ENCODE measurements around the gene PCNA. TPM values are rescaled to one million over a fixed set of nuclear protein-coding genes. Genes with fewer than 3 reads are reported as not detected.

Gene PCNA
- polyA plus RNA-seq (2012; ENCODE audit: missing spikeins), result 449 TPM

DNA sequence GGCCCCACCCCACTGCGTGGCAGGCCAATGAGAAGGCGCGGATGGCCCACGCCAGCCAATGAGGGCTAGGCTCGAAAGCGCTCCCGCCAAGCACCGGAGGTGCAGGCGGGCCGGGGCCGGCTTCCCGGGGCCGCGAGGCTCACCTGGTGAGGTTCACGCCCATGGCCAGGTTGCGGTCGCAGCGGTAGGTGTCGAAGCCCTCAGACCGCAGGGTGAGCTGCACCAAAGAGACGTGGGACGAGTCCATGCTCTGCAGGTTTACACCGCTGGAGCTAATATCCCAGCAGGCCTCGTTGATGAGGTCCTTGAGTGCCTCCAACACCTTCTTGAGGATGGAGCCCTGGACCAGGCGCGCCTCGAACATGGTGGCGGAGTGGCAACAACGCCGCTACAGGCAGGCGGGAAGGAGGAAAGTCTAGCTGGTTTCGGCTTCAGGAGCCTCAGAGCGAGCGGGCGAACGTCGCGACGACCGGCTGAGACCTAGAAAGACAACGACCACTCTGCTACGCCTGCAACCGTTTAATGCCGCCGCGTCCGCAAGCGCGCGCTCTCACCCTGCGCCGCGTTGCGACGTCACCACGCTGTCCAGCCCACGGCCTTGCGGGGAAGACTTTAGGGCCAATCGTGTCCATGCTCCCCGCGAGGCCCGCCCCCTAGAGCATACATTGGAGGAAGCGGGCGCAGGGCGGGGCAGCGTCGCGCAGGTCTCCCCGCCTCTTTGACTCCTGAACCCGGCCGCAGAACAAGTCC, at the start of gene PCNA:
PCNA (minus strand) TSS at position 524 of the 750 bp plus-strand sequence; CDS start at position 364, 160 bp downstream.
- FAIRE-seq, result peak; percentile 99
- DNase-seq (ENCODE audit: insufficient read length), result peak; percentile 94
- TF ChIP-seq POLR2AphosphoS5 (IDR thresholded peaks at IDR 0.05; ENCODE audit: low read depth, low read length), result peak; percentile 99
- peak; percentile 99 for TF ChIP-seq POLR2A (IDR thresholded peaks at IDR 0.05; ENCODE audit: low read depth, low read length)
- peak; percentile 97 for TF ChIP-seq TAF1 (IDR thresholded peaks at IDR 0.05; ENCODE audit: borderline replicate concordance, low read depth, low read length)

DNA sequence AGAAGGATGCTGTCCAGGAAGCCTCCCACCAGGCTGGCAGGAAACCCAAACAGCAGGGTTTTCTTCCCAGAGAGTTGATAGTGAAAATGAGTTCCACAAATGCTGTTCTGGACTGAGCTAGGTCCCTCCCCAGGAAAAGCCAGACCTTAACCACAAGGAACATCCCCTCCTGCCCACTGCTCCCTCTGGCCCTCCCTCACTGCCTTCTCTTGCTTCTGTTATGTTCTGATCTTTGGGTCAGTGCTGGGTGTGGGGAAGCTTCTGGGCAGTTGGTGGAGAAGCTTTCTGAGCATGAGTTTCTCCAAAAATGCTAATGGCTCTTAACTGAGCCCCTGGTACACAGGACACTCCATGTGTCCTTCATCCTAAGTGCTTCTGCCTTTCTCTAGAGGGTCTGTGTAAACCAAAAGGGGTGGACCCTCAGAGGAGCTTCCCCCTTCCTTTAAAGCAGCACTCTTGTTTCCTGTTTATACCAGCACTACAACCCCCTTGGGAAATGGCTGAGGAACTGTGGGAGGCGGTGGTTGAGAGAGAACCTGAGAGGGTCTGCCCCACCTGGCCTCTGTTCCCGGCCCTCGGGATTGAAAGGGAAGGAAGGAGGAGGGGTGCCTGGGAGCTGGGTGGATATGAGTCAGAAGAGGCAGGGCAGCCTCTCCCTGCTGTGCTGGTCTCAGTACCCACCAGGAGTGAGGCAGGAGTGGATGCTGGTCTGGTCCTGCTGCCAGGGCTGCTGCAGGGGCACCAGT, 49.1 kb upstream of the PCNA start:
- FAIRE-seq (no peak), DNase-seq (ENCODE audit: insufficient read length) (no peak)
- no peak for TF ChIP-seq POLR2AphosphoS5 (IDR thresholded peaks at IDR 0.05; ENCODE audit: low read depth, low read length)
- no peak for TF ChIP-seq POLR2A (IDR thresholded peaks at IDR 0.05; ENCODE audit: low read depth, low read length)
- no peak for TF ChIP-seq TAF1 (IDR thresholded peaks at IDR 0.05; ENCODE audit: borderline replicate concordance, low read depth, low read length)

DNA sequence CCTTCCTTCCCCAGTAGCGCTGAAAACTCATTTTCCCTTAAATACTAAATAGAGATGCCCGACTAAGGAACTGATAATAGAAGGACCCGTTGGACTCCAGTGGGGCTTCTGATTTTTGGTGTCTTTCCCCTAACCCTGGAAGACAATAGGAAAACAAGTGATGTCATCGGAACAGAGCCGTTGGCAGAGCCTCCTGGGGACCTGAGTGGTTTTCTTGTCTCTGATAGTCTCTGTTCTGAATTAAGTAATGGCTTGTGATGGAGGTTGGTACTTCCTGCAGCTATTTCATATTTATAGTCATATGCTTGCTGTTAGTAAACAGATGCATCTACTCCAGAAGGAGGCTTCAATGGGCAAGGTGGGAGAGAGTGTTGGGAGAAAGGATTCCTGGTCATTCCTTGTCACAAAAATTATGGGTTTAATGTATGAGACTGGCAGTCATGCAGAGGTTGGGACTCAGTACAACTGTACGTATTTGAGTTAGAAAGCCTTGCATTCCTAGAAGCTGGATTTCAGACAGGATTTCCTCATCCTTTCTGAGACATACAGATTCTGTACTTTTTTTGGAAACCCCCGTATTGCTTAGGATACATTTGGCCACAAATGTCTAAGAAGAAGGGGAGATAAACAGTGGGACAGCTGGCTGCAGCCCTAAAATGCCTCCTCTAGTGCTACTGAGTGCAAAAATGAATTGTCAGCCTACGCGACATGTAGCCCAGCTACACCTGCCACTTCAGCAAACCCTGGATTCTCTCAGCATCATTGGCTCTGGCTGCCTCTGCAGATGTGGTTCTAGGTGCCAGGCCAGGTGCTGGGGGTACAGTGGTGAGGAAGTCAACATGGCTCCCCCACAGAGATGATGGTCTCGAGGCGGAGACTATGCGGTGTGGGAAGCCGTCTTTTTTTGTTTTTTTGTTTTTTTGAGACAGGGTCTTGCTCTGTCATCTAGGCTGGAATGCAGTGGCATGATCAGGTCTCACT, 45.2 kb upstream of the PCNA start:
- DNase-seq (ENCODE audit: insufficient read length), result no peak
- TF ChIP-seq POLR2A (IDR thresholded peaks at IDR 0.05; ENCODE audit: low read depth, low read length) (no peak), TAF1 (IDR thresholded peaks at IDR 0.05; ENCODE audit: borderline replicate concordance, low read depth, low read length) (no peak), POLR2AphosphoS5 (IDR thresholded peaks at IDR 0.05; ENCODE audit: low read depth, low read length) (no peak)
- no peak for FAIRE-seq

DNA sequence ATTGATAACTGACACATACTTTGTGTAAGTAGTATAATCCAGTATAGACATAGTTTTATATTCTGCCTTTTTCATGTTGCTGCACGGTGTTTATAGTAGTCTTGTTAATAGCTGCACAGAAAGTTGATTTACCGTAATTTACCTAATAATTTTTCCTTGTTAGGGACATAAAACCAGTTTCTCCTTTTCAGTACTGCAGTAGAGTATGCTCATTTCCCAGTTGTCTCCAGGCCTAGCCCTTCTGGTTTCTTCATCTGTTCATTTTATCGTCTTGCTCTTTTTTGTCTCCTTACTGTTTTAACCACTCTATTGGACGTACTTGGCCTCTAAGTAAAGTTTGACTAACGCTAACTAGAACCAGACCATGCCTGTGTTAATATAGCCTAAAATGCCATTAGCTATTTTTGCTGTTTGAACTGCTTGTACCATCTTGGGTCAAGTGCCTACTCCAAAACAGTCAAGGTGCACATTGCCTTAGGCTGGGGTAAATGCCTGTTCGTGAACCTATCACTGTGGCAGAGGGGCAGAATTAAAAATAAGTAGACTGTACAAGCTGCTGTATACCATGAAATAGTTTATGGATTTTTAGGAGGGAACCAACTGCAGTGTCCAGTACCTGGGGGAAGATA, 41.9 kb upstream of the PCNA start:
- DNase-seq (ENCODE audit: insufficient read length), result no peak
- FAIRE-seq, result no peak
- no peak for TF ChIP-seq POLR2AphosphoS5 (IDR thresholded peaks at IDR 0.05; ENCODE audit: low read depth, low read length)

DNA sequence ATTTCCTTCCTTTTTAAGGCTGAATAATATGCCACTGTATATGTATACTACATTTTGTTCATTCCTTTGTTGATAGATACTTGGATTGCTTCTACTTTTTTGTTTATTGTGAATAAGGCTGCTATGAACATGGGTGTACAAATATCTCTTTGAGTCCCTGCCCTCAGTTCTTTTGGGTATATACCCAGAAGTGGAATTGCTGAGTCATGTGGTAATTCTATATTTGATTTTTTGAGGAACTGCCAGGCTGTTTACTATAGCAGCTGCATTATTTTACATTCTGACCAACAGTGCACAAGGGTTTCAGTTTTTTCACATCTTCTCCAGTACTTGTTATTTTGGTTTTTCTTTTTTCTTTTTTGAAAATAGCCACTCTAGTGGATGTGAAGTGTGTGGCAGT, 41.1 kb upstream of the PCNA start:
- FAIRE-seq (no peak), DNase-seq (ENCODE audit: insufficient read length) (no peak)
- no peak for TF ChIP-seq TAF1 (IDR thresholded peaks at IDR 0.05; ENCODE audit: borderline replicate concordance, low read depth, low read length)
- no peak for TF ChIP-seq POLR2AphosphoS5 (IDR thresholded peaks at IDR 0.05; ENCODE audit: low read depth, low read length)
- no peak for TF ChIP-seq POLR2A (IDR thresholded peaks at IDR 0.05; ENCODE audit: low read depth, low read length)

DNA sequence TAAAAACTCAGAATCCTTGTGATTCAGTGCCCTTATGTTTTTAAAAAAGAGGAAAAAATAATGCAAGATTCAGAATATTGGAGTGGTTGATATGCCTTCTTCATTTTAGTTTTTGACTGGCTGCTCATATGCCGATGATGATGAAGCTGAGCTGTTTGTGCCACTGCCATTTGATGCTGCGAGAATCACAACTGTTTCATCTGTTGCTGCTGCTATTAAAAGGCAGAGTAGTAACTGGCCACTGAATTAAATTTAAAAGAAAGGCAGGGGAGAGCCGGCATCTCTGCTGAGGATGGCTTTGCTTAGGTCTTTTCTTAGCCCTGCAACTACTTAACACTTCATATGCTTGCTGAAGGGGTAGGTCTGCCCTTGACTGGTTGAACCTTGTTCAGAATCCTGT, 40.2 kb upstream of the PCNA start:
- no peak for DNase-seq (ENCODE audit: insufficient read length)
- FAIRE-seq, result no peak
- TF ChIP-seq POLR2AphosphoS5 (IDR thresholded peaks at IDR 0.05; ENCODE audit: low read depth, low read length) (no peak), POLR2A (IDR thresholded peaks at IDR 0.05; ENCODE audit: low read depth, low read length) (no peak), TAF1 (IDR thresholded peaks at IDR 0.05; ENCODE audit: borderline replicate concordance, low read depth, low read length) (no peak)

DNA sequence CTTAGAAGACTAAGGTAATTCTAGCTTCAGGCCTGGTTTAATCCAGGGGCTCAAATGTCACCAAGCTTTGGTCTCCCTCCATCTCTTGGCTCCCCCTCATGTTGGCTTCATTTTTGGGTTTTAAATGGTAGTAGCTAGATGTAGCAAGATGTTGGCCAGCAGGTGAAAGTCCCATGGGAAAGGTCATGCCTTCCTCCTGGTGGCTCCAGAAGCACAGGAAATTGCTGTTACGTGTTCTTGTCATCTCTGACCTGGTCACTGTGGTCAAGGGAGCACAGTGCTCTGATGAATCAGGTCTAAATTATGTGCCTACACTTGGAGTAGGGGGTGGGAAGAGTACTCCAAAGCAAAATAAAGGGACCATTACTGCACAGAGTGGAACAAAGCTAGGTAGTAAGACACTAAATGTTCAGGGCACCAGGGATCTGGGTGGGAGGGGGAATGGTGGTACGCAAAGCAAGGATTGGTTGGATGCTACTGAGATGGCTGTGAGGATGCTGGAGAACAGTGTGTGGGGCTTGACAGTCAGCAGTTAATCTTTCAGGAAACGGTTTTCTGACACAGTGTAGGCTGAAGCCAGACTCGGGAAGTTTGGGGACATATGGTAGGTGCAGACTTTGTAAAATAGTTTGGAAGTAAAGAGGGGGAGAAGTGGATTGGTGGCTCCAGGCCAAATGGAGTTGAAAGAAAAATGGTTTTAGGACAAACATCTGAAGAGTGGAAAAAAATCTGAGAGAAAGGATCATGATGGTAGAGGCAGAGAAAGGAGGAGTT, 37.1 kb upstream of the PCNA start:
- FAIRE-seq (no peak), DNase-seq (ENCODE audit: insufficient read length) (no peak)
- no peak for TF ChIP-seq TAF1 (IDR thresholded peaks at IDR 0.05; ENCODE audit: borderline replicate concordance, low read depth, low read length)
- TF ChIP-seq POLR2A (IDR thresholded peaks at IDR 0.05; ENCODE audit: low read depth, low read length), result no peak

DNA sequence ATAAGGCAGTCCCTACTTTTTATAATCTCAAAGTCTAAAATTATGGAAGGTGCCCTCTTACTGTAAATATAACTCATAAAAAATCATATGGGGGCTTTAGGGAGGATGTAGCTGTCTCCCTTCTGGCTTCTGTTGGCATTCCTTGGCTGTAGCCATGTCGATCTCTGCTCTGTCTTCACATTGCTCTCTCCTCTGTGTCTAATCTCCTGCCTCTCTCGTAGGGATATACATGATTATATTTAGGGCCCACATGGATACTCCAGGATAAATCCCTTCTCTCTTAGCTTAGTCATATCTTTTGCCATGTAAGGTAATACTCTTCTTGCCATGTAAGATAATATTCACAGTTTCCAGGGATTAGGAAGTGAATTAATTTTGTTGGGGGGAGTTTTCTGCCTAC, 35.6 kb upstream of the PCNA start:
- DNase-seq (ENCODE audit: insufficient read length) (no peak), FAIRE-seq (no peak)
- TF ChIP-seq POLR2A (IDR thresholded peaks at IDR 0.05; ENCODE audit: low read depth, low read length) (no peak), TAF1 (IDR thresholded peaks at IDR 0.05; ENCODE audit: borderline replicate concordance, low read depth, low read length) (no peak), POLR2AphosphoS5 (IDR thresholded peaks at IDR 0.05; ENCODE audit: low read depth, low read length) (no peak)

DNA sequence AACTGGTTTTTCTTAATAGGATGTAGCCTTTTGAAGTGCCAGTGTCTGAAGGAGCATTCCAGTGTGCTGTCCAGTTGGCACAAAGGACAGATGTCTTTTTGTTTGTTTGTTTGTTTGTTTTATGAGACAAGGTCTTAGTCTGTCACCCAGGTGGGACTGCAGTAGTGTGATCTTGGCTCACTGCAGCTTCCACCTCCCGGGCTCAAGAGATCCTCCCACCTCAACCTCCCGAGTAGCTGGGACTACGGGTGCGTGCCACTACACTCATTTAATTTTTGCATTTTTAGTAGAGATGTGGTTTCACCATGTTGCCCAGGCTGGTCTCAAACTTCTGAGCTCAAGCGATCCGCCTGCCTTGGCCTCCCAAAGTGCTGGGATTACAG, 34.8 kb upstream of the PCNA start:
- DNase-seq (ENCODE audit: insufficient read length), result no peak
- FAIRE-seq, result no peak
- TF ChIP-seq POLR2A (IDR thresholded peaks at IDR 0.05; ENCODE audit: low read depth, low read length) (no peak), TAF1 (IDR thresholded peaks at IDR 0.05; ENCODE audit: borderline replicate concordance, low read depth, low read length) (no peak), POLR2AphosphoS5 (IDR thresholded peaks at IDR 0.05; ENCODE audit: low read depth, low read length) (no peak)
